ENCODE results near the gene AFF4. TPM values are rescaled to one million over a fixed set of nuclear protein-coding genes. Genes with fewer than 3 reads are reported as not detected.
"Not testable (repeated sequence)": the region's sequence is repeated elsewhere in the genome, so short reads cannot be mapped to it uniquely, and the experiment has no call there.

AFF4 gene
- total RNA-seq, 1 donor from 2014 or later = 87.4 TPM

DNA sequence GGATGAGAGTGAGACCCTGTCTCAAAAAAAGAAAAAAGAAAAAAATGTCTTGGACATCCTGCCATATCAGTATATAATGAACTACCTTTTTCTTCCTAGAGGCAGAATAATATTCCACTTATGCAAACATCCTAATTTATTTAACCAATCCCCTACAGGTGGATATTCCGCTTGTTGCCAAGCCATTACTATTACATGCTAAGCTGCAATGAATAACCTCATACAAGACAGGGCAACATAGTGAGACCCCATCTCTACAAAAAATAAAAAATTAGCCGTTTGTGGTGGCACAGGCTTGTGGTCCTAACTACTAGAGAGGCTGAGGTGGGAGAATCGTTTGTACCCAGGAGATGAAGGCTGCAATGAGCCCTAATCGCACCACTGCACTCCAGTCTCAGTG lies 1.7 kb upstream of the AFF4 start:
- Mint-ChIP-seq H3K4me3 (ENCODE audit: unreplicated experiment) (no peak overlapping the region), H3K27ac (ENCODE audit: unreplicated experiment) (no peak overlapping the region), H3K27me3 (ENCODE audit: unreplicated experiment) (peaks cover 4% of the 10 kb centered on the region), H3K4me1 (ENCODE audit: unreplicated experiment) (peaks cover 15% of the 10 kb centered on the region), H3K36me3 (ENCODE audit: low read depth, unreplicated experiment) (peaks cover 4% of the 10 kb centered on the region), H3K9me3 (ENCODE audit: unreplicated experiment) (no peaks in the 10 kb centered on the region)
- TF ChIP-seq, protein P1, sequence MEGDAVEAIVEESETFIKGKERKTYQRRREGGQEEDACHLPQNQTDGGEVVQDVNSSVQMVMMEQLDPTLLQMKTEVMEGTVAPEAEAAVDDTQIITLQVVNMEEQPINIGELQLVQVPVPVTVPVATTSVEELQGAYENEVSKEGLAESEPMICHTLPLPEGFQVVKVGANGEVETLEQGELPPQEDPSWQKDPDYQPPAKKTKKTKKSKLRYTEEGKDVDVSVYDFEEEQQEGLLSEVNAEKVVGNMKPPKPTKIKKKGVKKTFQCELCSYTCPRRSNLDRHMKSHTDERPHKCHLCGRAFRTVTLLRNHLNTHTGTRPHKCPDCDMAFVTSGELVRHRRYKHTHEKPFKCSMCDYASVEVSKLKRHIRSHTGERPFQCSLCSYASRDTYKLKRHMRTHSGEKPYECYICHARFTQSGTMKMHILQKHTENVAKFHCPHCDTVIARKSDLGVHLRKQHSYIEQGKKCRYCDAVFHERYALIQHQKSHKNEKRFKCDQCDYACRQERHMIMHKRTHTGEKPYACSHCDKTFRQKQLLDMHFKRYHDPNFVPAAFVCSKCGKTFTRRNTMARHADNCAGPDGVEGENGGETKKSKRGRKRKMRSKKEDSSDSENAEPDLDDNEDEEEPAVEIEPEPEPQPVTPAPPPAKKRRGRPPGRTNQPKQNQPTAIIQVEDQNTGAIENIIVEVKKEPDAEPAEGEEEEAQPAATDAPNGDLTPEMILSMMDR (IDR thresholded peaks at IDR 0.05; ENCODE audit: unreplicated experiment) = no peak
- no peak for DNase-seq (ENCODE audit: low spot score)

DNA sequence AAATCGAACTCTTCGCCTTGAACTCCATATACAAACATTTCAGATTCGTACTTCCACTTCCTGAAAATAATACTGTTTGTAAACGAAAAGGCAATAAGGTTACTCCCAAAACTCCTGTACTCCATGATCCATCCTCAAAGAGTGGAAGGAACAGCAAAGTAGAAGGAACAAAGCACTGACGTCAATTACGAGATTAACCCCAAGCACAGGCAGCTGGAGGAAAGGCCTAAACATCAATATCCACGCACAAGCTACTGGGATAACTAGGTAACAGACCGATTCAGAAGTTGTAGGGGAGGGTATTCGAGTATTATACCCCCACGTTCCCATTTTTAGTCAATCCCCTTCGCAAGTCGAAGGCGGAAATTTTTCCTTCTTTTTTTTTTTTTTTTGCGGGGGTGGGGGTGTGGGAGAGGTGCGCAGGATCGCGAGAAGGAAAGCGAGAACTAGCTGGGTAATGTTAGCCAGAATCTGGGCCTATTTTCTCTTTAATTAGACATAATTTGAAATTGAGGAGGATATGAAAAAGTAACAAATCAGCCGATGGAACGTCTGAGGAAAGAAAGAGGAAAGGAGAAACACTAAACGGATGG lies 909 bp downstream of the AFF4 start:
- Mint-ChIP-seq H3K9me3 (ENCODE audit: unreplicated experiment) (no peaks in the 10 kb centered on the region), H3K27me3 (ENCODE audit: unreplicated experiment) (peaks cover 4% of the 10 kb centered on the region), H3K27ac (ENCODE audit: unreplicated experiment) (peak overlapping the region; percentile 100), H3K4me1 (ENCODE audit: unreplicated experiment) (peaks cover 18% of the 10 kb centered on the region), H3K4me3 (ENCODE audit: unreplicated experiment) (peak overlapping the region; percentile 99), H3K36me3 (ENCODE audit: low read depth, unreplicated experiment) (peaks cover 4% of the 10 kb centered on the region)
- TF ChIP-seq, protein P1 (IDR thresholded peaks at IDR 0.05; ENCODE audit: unreplicated experiment) = no peak
- DNase-seq (ENCODE audit: low spot score) = peak; percentile 34

- TF ChIP-seq, protein P1 (IDR thresholded peaks at IDR 0.05; ENCODE audit: unreplicated experiment) = no peak
- H3K4me3 Mint-ChIP-seq (ENCODE audit: unreplicated experiment) = peak overlapping the region; percentile 99
- peaks cover 4% of the 10 kb centered on the region for H3K27me3 Mint-ChIP-seq (ENCODE audit: unreplicated experiment)
- peaks cover 18% of the 10 kb centered on the region for H3K4me1 Mint-ChIP-seq (ENCODE audit: unreplicated experiment)
- peaks cover 4% of the 10 kb centered on the region for H3K36me3 Mint-ChIP-seq (ENCODE audit: low read depth, unreplicated experiment)
- peak overlapping the region; percentile 100 for H3K27ac Mint-ChIP-seq (ENCODE audit: unreplicated experiment)
- H3K9me3 Mint-ChIP-seq (ENCODE audit: unreplicated experiment) = no peaks in the 10 kb centered on the region
- no peak for DNase-seq (ENCODE audit: low spot score)
These were observed 1.5 kb downstream of the AFF4 start for GRCh38 chr5:132961887-132962286.

GRCh38 chr5:132961123-132961815 lies 2.2 kb downstream of the AFF4 start:
- H3K9me3 Mint-ChIP-seq (ENCODE audit: unreplicated experiment); DNase-seq (ENCODE audit: low spot score): not testable (repeated sequence)

GRCh38 chr5:132956166-132956799 lies 7.2 kb downstream of the AFF4 start:
- H3K27me3 Mint-ChIP-seq (ENCODE audit: unreplicated experiment); H3K27ac Mint-ChIP-seq (ENCODE audit: unreplicated experiment); H3K9me3 Mint-ChIP-seq (ENCODE audit: unreplicated experiment); DNase-seq (ENCODE audit: low spot score); H3K4me3 Mint-ChIP-seq (ENCODE audit: unreplicated experiment); H3K4me1 Mint-ChIP-seq (ENCODE audit: unreplicated experiment): not testable (repeated sequence)
- H3K36me3 Mint-ChIP-seq (ENCODE audit: low read depth, unreplicated experiment) = peaks cover 13% of the 10 kb centered on the region

More at GRCh38 chr5:132961123-132961815, 2.2 kb downstream of the AFF4 start:
- peak overlapping the region; percentile 99 for H3K4me3 Mint-ChIP-seq (ENCODE audit: unreplicated experiment)
- H3K27me3 Mint-ChIP-seq (ENCODE audit: unreplicated experiment); H3K36me3 Mint-ChIP-seq (ENCODE audit: low read depth, unreplicated experiment): not testable (repeated sequence)
- H3K27ac Mint-ChIP-seq (ENCODE audit: unreplicated experiment) = peak overlapping the region; percentile 100
- H3K4me1 Mint-ChIP-seq (ENCODE audit: unreplicated experiment) = peaks cover 18% of the 10 kb centered on the region

- H3K36me3 Mint-ChIP-seq (ENCODE audit: low read depth, unreplicated experiment) = peaks cover 16% of the 10 kb centered on the region
- H3K27ac Mint-ChIP-seq (ENCODE audit: unreplicated experiment) = peak overlapping the region; percentile 55
- TF ChIP-seq, protein P1 (IDR thresholded peaks at IDR 0.05; ENCODE audit: unreplicated experiment) = no peak
- no peak for DNase-seq (ENCODE audit: low spot score)
- peak overlapping the region; percentile 18 for H3K4me3 Mint-ChIP-seq (ENCODE audit: unreplicated experiment)
- no peaks in the 10 kb centered on the region for H3K9me3 Mint-ChIP-seq (ENCODE audit: unreplicated experiment)
- H3K27me3 Mint-ChIP-seq (ENCODE audit: unreplicated experiment) = no peaks in the 10 kb centered on the region
- peaks cover 4% of the 10 kb centered on the region for H3K4me1 Mint-ChIP-seq (ENCODE audit: unreplicated experiment)
These were observed 9.7 kb downstream of the AFF4 start for GRCh38 chr5:132953710-132954109.
